ENCODE results near the gene RIN1. TPM values are rescaled to one million over a fixed set of nuclear protein-coding genes. Genes with fewer than 3 reads are reported as not detected.
A peak's percentile ranks its signal among the peaks of the same experiment; 100 is the strongest.
"Not testable (repeated sequence)": the region's sequence is repeated elsewhere in the genome, so short reads cannot be mapped to it uniquely, and the experiment has no call there.

Gene RIN1
- polyA plus RNA-seq, 4 donors: 1.8 to 3.7 (median 2.9) TPM

- no peak for DNase-seq (ENCODE audit: low read depth in 4 of 4, low spot score in 2 of 4)
These were observed 14.6 kb downstream of the RIN1 start for GRCh38 chr11:66321606-66322005.

GRCh38 chr11:66320748-66321147, 15.5 kb downstream of the RIN1 start:
- DNase-seq (ENCODE audit: low read depth in 4 of 4, low spot score in 2 of 4): not testable (repeated sequence)

GRCh38 chr11:66320289-66320688, 15.9 kb downstream of the RIN1 start:
- DNase-seq (ENCODE audit: low read depth in 4 of 4, low spot score in 2 of 4): not testable (repeated sequence)

GRCh38 chr11:66318600-66318970, 17.6 kb downstream of the RIN1 start:
- no peak for DNase-seq (ENCODE audit: low read depth in 4 of 4, low spot score in 2 of 4)

GRCh38 chr11:66317723-66318599, 18.3 kb downstream of the RIN1 start:
- no peak for DNase-seq (ENCODE audit: low read depth in 4 of 4, low spot score in 2 of 4)

GRCh38 chr11:66317322-66317722, 18.9 kb downstream of the RIN1 start:
- DNase-seq (ENCODE audit: low read depth in 4 of 4, low spot score in 2 of 4): peak in 1 of 4 donors; percentile 68

GRCh38 chr11:66316849-66317251, 19.4 kb downstream of the RIN1 start, which contains the start of gene CD248:
Gene CD248 (minus strand): TSS chr11:66317044. CDS start chr11:66317027, 17 bp downstream.
- DNase-seq (ENCODE audit: low read depth in 4 of 4, low spot score in 2 of 4): peak in 1 of 4 donors; percentile 64

GRCh38 chr11:66315921-66316811, 20.1 kb downstream of the RIN1 start:
- DNase-seq (ENCODE audit: low read depth in 4 of 4, low spot score in 2 of 4): no peak

GRCh38 chr11:66315498-66315885, 20.7 kb downstream of the RIN1 start:
- no peak for DNase-seq (ENCODE audit: low read depth in 4 of 4, low spot score in 2 of 4)

- DNase-seq (ENCODE audit: low read depth in 4 of 4, low spot score in 2 of 4): no peak
These were observed 21.4 kb downstream of the RIN1 start for GRCh38 chr11:66314561-66315497.

- DNase-seq (ENCODE audit: low read depth in 4 of 4, low spot score in 2 of 4): no peak
These were observed 22.1 kb downstream of the RIN1 start for GRCh38 chr11:66314186-66314501.

GRCh38 chr11:66313321-66314185, 22.7 kb downstream of the RIN1 start:
- peak in 1 of 4 donors; percentile 65 for DNase-seq (ENCODE audit: low read depth in 4 of 4, low spot score in 2 of 4)

- peak; percentile 81 to 95 (median 92) for DNase-seq (ENCODE audit: low read depth in 4 of 4, low spot score in 2 of 4)
These were observed 23.5 kb downstream of the RIN1 start for GRCh38 chr11:66312549-66313320.

- peak in 3 of 4 donors; percentile 78 to 92 (median 89) for DNase-seq (ENCODE audit: low read depth in 4 of 4, low spot score in 2 of 4)
These were observed 24.2 kb downstream of the RIN1 start for GRCh38 chr11:66311965-66312548.

- no peak for DNase-seq (ENCODE audit: low read depth in 4 of 4, low spot score in 2 of 4)
These were observed 24.7 kb downstream of the RIN1 start for GRCh38 chr11:66311470-66311964.

- DNase-seq (ENCODE audit: low read depth in 4 of 4, low spot score in 2 of 4): not testable (repeated sequence)
These were observed 25.3 kb downstream of the RIN1 start for GRCh38 chr11:66310803-66311440.

- no peak for DNase-seq (ENCODE audit: low read depth in 4 of 4, low spot score in 2 of 4)
These were observed 25.9 kb downstream of the RIN1 start for GRCh38 chr11:66310324-66310723.

GRCh38 chr11:66309475-66309874, 26.8 kb downstream of the RIN1 start:
- DNase-seq (ENCODE audit: low read depth in 4 of 4, low spot score in 2 of 4): no peak

Data from left renal cortex interstitium (tissue), 4 donors.